ENCODE data around the gene XPA.

GRCh38 chr9:97711223-97711626 lies 14.1 kb upstream of the XPA start:
- TF ChIP-seq EZH2phosphoT487 (IDR thresholded peaks at IDR 0.05; ENCODE audit: low read length) (no peak), EZH2 (optimal IDR thresholded peaks at IDR 0.05; ENCODE audit: low read depth, low read length) (no peak)
- TF ChIP-seq, protein P1, sequence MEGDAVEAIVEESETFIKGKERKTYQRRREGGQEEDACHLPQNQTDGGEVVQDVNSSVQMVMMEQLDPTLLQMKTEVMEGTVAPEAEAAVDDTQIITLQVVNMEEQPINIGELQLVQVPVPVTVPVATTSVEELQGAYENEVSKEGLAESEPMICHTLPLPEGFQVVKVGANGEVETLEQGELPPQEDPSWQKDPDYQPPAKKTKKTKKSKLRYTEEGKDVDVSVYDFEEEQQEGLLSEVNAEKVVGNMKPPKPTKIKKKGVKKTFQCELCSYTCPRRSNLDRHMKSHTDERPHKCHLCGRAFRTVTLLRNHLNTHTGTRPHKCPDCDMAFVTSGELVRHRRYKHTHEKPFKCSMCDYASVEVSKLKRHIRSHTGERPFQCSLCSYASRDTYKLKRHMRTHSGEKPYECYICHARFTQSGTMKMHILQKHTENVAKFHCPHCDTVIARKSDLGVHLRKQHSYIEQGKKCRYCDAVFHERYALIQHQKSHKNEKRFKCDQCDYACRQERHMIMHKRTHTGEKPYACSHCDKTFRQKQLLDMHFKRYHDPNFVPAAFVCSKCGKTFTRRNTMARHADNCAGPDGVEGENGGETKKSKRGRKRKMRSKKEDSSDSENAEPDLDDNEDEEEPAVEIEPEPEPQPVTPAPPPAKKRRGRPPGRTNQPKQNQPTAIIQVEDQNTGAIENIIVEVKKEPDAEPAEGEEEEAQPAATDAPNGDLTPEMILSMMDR (IDR thresholded peaks at IDR 0.05; ENCODE audit: low read length), result no peak
